Kidney epithelial cell (primary cell): ENCODE data around the gene RTF2. TPM values are rescaled to one million over a fixed set of nuclear protein-coding genes. Genes with fewer than 3 reads are reported as not detected.

Source experiments
- DNase-seq: peaks from one replicate; pipeline ENCODE4 v3.0.0-alpha.2; 2010; ENCODE audit warnings: low read depth
- H3K27me3 ChIP-seq: 2 replicates; pipeline ENCODE4 v1.6.0; 2011; ENCODE audit warnings: low read length; ENCODE audit not compliant: control insufficient read depth, insufficient read depth
- H3K36me3 ChIP-seq: 2 replicates; pipeline ENCODE4 v1.5.1; 2011; ENCODE audit warnings: low read length; ENCODE audit not compliant: control insufficient read depth, insufficient read depth
- H3K4me3 ChIP-seq: 2 replicates; pipeline ENCODE4 v1.5.1; 2011; ENCODE audit warnings: low read depth, mild to moderate bottlenecking, control low read depth, low read length
- total RNA-seq: library from RNA; depleted of rRNA; stranded (reverse); fragments of >200 nt; gene quantifications from 2 replicates; pipeline ENCODE4 v1.2.3, GENCODE V29; 2015
- TF ChIP-seq, protein P1 (sequence below): IDR thresholded peaks from 2 replicates; pipeline ENCODE4 v1.5.1; 2011; ENCODE audit warnings: mild to moderate bottlenecking, moderate library complexity, low read length, control low read depth, inconsistent platforms; ENCODE audit not compliant: insufficient read depth, poor library complexity, severe bottlenecking

Gene RTF2
- total RNA-seq, 1 donor from 2014 or later, result 68.5 TPM

DNA sequence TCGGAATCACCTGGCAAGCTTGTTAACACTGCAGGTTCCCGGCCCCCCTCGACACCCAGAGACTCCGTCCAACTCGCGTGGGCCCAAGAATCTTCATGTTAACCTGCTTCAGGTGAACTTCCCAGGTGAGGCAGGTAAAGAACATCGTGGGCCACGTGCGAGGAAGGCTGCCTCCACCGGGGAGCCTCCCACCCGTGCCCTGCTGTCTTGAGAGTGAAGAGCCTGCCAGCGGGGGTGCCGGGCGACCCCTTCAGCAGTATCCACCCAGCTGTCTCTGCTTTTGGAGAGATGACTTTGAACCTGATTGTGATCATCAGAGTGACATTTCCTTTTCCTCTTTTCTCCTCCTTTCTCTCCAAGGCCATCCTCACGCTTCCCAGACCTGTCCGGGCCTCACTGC, 22.9 kb upstream of the RTF2 start:
- Histone ChIP-seq H3K4me3 (no peak overlapping the region), H3K27me3 (no peaks in the 10 kb centered on the region), H3K36me3 (no peaks in the 10 kb centered on the region)
- TF ChIP-seq, protein P1, sequence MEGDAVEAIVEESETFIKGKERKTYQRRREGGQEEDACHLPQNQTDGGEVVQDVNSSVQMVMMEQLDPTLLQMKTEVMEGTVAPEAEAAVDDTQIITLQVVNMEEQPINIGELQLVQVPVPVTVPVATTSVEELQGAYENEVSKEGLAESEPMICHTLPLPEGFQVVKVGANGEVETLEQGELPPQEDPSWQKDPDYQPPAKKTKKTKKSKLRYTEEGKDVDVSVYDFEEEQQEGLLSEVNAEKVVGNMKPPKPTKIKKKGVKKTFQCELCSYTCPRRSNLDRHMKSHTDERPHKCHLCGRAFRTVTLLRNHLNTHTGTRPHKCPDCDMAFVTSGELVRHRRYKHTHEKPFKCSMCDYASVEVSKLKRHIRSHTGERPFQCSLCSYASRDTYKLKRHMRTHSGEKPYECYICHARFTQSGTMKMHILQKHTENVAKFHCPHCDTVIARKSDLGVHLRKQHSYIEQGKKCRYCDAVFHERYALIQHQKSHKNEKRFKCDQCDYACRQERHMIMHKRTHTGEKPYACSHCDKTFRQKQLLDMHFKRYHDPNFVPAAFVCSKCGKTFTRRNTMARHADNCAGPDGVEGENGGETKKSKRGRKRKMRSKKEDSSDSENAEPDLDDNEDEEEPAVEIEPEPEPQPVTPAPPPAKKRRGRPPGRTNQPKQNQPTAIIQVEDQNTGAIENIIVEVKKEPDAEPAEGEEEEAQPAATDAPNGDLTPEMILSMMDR, result no peak
- DNase-seq, result no peak

- no peak for DNase-seq
- no peaks in the 10 kb centered on the region for H3K36me3 ChIP-seq
- H3K4me3 ChIP-seq, result no peak overlapping the region
- TF ChIP-seq, protein P1, result no peak
- H3K27me3 ChIP-seq, result no peaks in the 10 kb centered on the region
These were observed 21.2 kb upstream of the RTF2 start for GRCh38 chr20:56447227-56447626.

DNA sequence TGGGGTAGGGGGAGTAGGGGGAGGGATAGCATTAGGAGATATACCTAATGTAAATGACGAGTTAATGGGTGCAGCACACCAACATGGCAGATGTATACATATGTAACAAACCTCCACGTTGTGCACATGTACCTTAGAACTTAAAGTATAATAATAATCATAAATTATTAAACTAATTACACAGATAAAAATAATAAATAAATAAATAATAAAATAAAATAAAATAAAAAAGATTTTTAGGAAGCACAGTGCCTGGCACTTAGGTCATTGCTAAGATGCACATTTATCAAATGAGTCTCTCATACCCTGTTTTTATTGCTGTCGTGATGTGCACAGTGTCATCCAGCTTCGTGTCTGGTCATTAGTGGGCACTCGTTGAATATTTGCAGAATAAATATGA, 19.0 kb upstream of the RTF2 start:
- no peak for DNase-seq
- TF ChIP-seq, protein P1, result no peak
- H3K4me3 ChIP-seq, result no peak overlapping the region
- no peaks in the 10 kb centered on the region for H3K27me3 ChIP-seq
- no peaks in the 10 kb centered on the region for H3K36me3 ChIP-seq

DNA sequence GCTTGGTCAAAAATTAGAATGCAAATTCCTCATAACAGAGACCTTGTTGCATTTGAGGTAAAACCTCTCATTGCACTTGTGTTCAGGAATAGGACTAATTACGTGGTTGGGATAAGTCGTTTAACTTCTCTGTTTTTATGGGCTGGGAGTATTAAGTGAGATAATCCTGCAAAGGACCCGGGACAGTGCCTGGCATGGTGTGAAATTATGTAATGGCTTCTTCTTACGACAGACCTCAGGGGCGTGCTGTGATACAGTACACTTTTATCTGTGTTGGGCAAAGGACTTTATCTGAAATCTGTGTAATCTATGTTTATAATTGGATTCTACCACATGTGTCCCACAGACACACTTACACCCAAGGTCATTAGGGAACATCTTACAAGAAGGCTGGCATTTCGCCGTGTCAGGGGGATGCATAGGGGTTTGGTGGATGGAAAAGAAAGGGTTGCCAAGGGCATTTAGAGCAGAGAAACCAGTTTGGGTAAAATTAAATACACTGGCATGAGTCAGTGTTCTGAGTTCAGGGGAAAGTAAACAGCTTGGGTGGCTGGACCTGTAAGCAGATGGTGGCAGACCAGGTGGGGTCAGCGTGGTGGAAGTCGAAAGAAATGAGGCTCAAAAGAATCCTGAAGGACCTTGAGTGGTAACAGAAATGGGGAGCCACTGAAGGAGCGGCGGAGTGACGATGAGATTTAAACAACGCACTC, 17.2 kb upstream of the RTF2 start:
- TF ChIP-seq, protein P1, result no peak
- Histone ChIP-seq H3K36me3 (no peaks in the 10 kb centered on the region), H3K27me3 (no peaks in the 10 kb centered on the region), H3K4me3 (no peak overlapping the region)
- DNase-seq, result no peak

DNA sequence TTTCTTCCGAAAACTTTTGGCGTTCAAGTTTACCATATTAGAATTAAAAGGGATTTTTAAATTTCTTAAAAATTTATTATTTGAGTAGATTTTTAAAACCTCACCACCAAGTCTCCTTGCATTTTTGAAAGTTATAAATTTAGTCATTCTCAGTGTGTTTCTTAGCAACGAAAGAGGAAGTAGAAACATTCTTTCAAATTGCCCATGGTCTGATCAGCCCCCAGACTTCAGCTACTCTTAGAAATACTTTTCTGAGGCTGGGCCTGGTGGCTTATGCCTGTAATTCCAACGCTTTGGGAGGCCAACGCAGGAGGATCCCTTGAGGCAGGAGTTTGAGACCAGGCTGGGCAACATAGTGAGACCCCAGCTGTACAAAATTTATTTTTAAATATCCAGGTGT, 15.1 kb upstream of the RTF2 start:
- TF ChIP-seq, protein P1, result no peak
- DNase-seq, result no peak
- no peaks in the 10 kb centered on the region for H3K36me3 ChIP-seq
- H3K4me3 ChIP-seq, result no peak overlapping the region
- no peaks in the 10 kb centered on the region for H3K27me3 ChIP-seq

DNA sequence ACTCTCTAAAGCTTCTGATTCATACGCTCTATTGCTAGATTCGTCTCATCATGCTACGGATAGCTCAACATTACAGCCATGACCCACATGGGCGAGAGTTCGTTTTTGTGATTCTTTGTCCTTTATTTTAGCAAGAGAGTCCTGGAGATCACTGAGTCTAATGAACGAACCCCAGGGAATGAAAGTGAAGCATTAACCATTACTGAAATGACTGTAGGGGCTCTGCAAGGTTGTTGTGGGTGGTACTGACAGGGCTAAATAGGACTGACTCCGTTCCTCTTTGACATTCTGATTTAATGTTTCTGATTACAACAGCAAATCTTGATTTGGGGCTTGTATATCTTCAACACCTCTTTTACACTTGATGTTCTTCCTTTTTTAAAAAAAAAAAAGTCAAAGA, 13.7 kb upstream of the RTF2 start:
- Histone ChIP-seq H3K27me3 (no peaks in the 10 kb centered on the region), H3K36me3 (no peaks in the 10 kb centered on the region), H3K4me3 (no peak overlapping the region)
- TF ChIP-seq, protein P1, result no peak
- no peak for DNase-seq
